ENCODE results near the gene VTI1B. TPM values are rescaled to one million over a fixed set of nuclear protein-coding genes. Genes with fewer than 3 reads are reported as not detected.
"Not testable (repeated sequence)": the region's sequence is repeated elsewhere in the genome, so short reads cannot be mapped to it uniquely, and the experiment has no call there.

The VTI1B gene
- total RNA-seq, 5 donors from 2014 or later (not counting 1 experiment from before 2014, with no cell fraction given): 41.6 to 66.9 (median 54.7) TPM

GRCh38 chr14:67633451-67634147 is 40.8 kb downstream of the VTI1B start:
- DNase-seq (no peak), ATAC-seq (replicated peaks in 1 of 4) (no peak)
- H3K9me3 Mint-ChIP-seq: no peaks in the 10 kb centered on the region
- no peaks in the 10 kb centered on the region for H3K27me3 Mint-ChIP-seq
- ChIA-PET POLR2A (no interaction called here), CTCF (no interaction called here)
- H3K4me3 ChIP-seq (ENCODE audit: control insufficient read depth in 1 of 2, extremely low read depth in 1 of 2, low read length in 1 of 2): no peak overlapping the region
- 85% methylated on average over 4 of the region's 5 CpGs for WGBS (ENCODE audit: insufficient coverage)
- no peaks in the 10 kb centered on the region for H3K4me1 ChIP-seq (ENCODE audit: control insufficient read depth in 1 of 2, extremely low read depth in 1 of 2, insufficient read depth in 2 of 2, low read length in 2 of 2)
- no peaks in the 10 kb centered on the region for H3K4me1 Mint-ChIP-seq
- no peak overlapping the region for H3K4me3 Mint-ChIP-seq
- no peaks in the 10 kb centered on the region for H3K27me3 ChIP-seq (replicated peaks in 1 of 2; ENCODE audit: control insufficient read depth in 2 of 2, extremely low read depth in 1 of 2, insufficient read depth in 2 of 2, low read length in 1 of 2)
- peaks cover 18% of the 10 kb centered on the region for H3K36me3 Mint-ChIP-seq
- H3K27ac Mint-ChIP-seq: peak overlapping the region in 1 of 2 donors; percentile 17
- H3K27ac ChIP-seq (ENCODE audit: low read length): no peak overlapping the region
- H3K36me3 ChIP-seq (ENCODE audit: control insufficient read depth in 2 of 2, extremely low read depth in 1 of 2, insufficient read depth in 1 of 2, low read length in 1 of 2): no peaks in the 10 kb centered on the region
- H3K9me3 ChIP-seq: no peaks in the 10 kb centered on the region

DNA sequence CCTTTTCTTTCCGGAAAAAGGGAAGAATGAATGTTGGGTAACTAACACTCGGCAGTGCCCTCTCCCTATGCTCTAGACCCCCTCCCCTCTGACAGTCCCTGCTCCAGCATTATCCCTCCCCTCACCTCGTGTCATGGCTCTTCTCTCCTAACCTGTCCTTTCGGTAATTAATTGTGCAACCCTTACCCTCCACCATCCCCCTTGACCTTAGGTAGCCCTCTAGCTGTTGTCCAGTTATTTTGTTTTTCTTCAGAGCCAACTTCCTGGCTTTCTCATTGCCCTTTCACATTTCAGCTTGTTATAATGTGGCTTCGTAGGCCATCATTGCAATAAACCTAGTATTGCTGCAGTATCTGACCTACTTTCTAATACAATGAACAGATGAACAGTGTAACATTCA is 43.5 kb downstream of the VTI1B start:
- Histone ChIP-seq H3K27me3 (replicated peaks in 1 of 2; ENCODE audit: control insufficient read depth in 2 of 2, extremely low read depth in 1 of 2, insufficient read depth in 2 of 2, low read length in 1 of 2) (no peaks in the 10 kb centered on the region), H3K9me3 (no peaks in the 10 kb centered on the region), H3K27ac (ENCODE audit: low read length) (no peak overlapping the region), H3K36me3 (ENCODE audit: control insufficient read depth in 2 of 2, extremely low read depth in 1 of 2, insufficient read depth in 1 of 2, low read length in 1 of 2) (no peaks in the 10 kb centered on the region), H3K4me1 (ENCODE audit: control insufficient read depth in 1 of 2, extremely low read depth in 1 of 2, insufficient read depth in 2 of 2, low read length in 2 of 2) (no peaks in the 10 kb centered on the region), H3K4me3 (ENCODE audit: control insufficient read depth in 1 of 2, extremely low read depth in 1 of 2, low read length in 1 of 2) (no peak overlapping the region)
- CTCF ChIA-PET: interaction anchor here (0.6 to 0.8 kb wide), 2 partner anchors 18 to 365 kb away, joined by 4 read pairs; no protein-coding TSS in a partner anchor
- Mint-ChIP-seq H3K4me1 (no peaks in the 10 kb centered on the region), H3K4me3 (no peak overlapping the region), H3K27ac (no peak overlapping the region), H3K36me3 (peaks cover 18% of the 10 kb centered on the region), H3K27me3 (no peaks in the 10 kb centered on the region), H3K9me3 (no peaks in the 10 kb centered on the region)
- POLR2A ChIA-PET: no interaction called here
- DNase-seq (no peak), ATAC-seq (replicated peaks in 1 of 4) (no peak)
- 87% methylated on average over 3 of the region's 5 CpGs for WGBS (ENCODE audit: insufficient coverage)

GRCh38 chr14:67630186-67630585 is 44.2 kb downstream of the VTI1B start:
- CTCF ChIA-PET: no interaction called here
- no peak overlapping the region for H3K4me3 Mint-ChIP-seq
- POLR2A ChIA-PET: no interaction called here
- H3K27ac Mint-ChIP-seq: no peak overlapping the region
- no peaks in the 10 kb centered on the region for H3K4me1 Mint-ChIP-seq
- Histone ChIP-seq H3K36me3 (ENCODE audit: control insufficient read depth in 2 of 2, extremely low read depth in 1 of 2, insufficient read depth in 1 of 2, low read length in 1 of 2) (no peaks in the 10 kb centered on the region), H3K27me3 (replicated peaks in 1 of 2; ENCODE audit: control insufficient read depth in 2 of 2, extremely low read depth in 1 of 2, insufficient read depth in 2 of 2, low read length in 1 of 2) (no peaks in the 10 kb centered on the region), H3K4me3 (ENCODE audit: control insufficient read depth in 1 of 2, extremely low read depth in 1 of 2, low read length in 1 of 2) (no peak overlapping the region), H3K4me1 (ENCODE audit: control insufficient read depth in 1 of 2, extremely low read depth in 1 of 2, insufficient read depth in 2 of 2, low read length in 2 of 2) (no peaks in the 10 kb centered on the region), H3K27ac (ENCODE audit: low read length) (no peak overlapping the region), H3K9me3 (no peaks in the 10 kb centered on the region)
- DNase-seq (no peak), ATAC-seq (replicated peaks in 1 of 4) (no peak)
- no CpG with 5 or more reads among the region's 4 CpGs for whole genome bisulfite sequencing (ENCODE audit: insufficient coverage)
- peaks cover 18% of the 10 kb centered on the region for H3K36me3 Mint-ChIP-seq
- no peaks in the 10 kb centered on the region for H3K9me3 Mint-ChIP-seq
- no peaks in the 10 kb centered on the region for H3K27me3 Mint-ChIP-seq

DNA sequence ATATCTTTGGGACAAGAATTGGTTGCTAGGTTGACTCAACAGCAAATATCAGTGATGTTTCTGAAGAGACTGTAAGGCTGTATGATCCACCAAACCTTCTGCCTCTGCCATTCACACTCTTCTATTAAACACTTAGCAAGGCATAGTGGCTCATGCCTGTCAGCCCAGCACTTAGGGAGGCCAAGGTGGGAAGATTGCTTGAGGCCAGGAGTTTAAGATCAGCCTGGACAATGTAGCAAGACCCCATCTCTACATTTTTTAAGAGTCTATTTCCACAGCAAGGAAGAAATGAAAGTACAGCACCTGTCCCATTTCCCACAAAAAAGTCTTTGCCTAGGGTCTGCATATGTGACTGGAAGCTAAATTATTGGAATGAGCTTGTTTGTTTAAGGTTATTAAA is 46.9 kb downstream of the VTI1B start:
- H3K36me3 Mint-ChIP-seq: peaks cover 11% of the 10 kb centered on the region
- CTCF ChIA-PET: interaction anchor here in 1 of 2 donors (0.6 to 0.7 kb wide), 2 partner anchors 8 to 9 kb away, joined by 3 to 4 read pairs; no protein-coding TSS in a partner anchor
- peaks cover 4 to 8% of the 10 kb centered on the region in 2 experiments for H3K4me1 ChIP-seq (ENCODE audit: control insufficient read depth in 1 of 2, extremely low read depth in 1 of 2, insufficient read depth in 2 of 2, low read length in 2 of 2)

DNA sequence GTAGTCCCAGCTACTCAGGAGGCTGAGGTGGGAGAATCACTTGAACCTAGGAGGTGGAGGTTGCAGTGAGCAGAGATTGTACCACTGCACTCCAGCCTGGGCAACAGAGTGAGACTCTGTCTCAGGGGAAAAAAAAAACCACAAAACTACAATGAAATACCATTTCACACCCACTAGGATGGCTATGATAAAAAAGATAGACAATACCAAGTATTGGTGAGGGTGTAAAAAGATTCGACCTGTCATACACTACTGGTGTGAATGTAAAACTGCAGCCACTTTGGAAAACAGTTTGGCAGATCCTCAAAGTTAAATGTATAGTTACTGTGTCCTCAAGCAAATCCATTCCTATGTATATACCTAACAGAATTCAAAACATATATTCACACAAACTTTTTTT is 48.3 kb downstream of the VTI1B start:
- peaks cover 4 to 13% of the 10 kb centered on the region in 2 experiments for H3K4me1 ChIP-seq (ENCODE audit: control insufficient read depth in 1 of 2, extremely low read depth in 1 of 2, insufficient read depth in 2 of 2, low read length in 2 of 2)
- H3K36me3 ChIP-seq (ENCODE audit: control insufficient read depth in 2 of 2, extremely low read depth in 1 of 2, insufficient read depth in 1 of 2, low read length in 1 of 2); H3K9me3 Mint-ChIP-seq; H3K36me3 Mint-ChIP-seq; H3K4me3 Mint-ChIP-seq; CTCF ChIA-PET; H3K27ac ChIP-seq (ENCODE audit: low read length); ATAC-seq (replicated peaks in 1 of 4); H3K27me3 ChIP-seq (replicated peaks in 1 of 2; ENCODE audit: control insufficient read depth in 2 of 2, extremely low read depth in 1 of 2, insufficient read depth in 2 of 2, low read length in 1 of 2); H3K27me3 Mint-ChIP-seq; H3K27ac Mint-ChIP-seq; H3K4me3 ChIP-seq (ENCODE audit: control insufficient read depth in 1 of 2, extremely low read depth in 1 of 2, low read length in 1 of 2); DNase-seq; POLR2A ChIA-PET; H3K9me3 ChIP-seq: not testable (repeated sequence)
- WGBS (ENCODE audit: insufficient coverage): no CpG with 5 or more reads among the region's 1 CpG
- peaks cover 9 to 14% (median 11%) of the 10 kb centered on the region in 3 donors for H3K4me1 Mint-ChIP-seq

More for the DNA sequence above, 46.9 kb downstream of the VTI1B start:
- no peaks in the 10 kb centered on the region for H3K9me3 ChIP-seq
- no peaks in the 10 kb centered on the region for H3K36me3 ChIP-seq (ENCODE audit: control insufficient read depth in 2 of 2, extremely low read depth in 1 of 2, insufficient read depth in 1 of 2, low read length in 1 of 2)
- Mint-ChIP-seq H3K27ac (no peak overlapping the region), H3K9me3 (no peaks in the 10 kb centered on the region), H3K4me3 (no peak overlapping the region), H3K27me3 (peaks cover 0 to 2% of the 10 kb centered on the region in 2 donors), H3K4me1 (peaks cover 6 to 8% (median 8%) of the 10 kb centered on the region in 3 donors)
- DNase-seq (no peak), ATAC-seq (replicated peaks in 1 of 4) (no peak)
- no peak overlapping the region for H3K27ac ChIP-seq (ENCODE audit: low read length)
- H3K4me3 ChIP-seq (ENCODE audit: control insufficient read depth in 1 of 2, extremely low read depth in 1 of 2, low read length in 1 of 2): no peak overlapping the region
- POLR2A ChIA-PET: no interaction called here
- no peaks in the 10 kb centered on the region for H3K27me3 ChIP-seq (replicated peaks in 1 of 2; ENCODE audit: control insufficient read depth in 2 of 2, extremely low read depth in 1 of 2, insufficient read depth in 2 of 2, low read length in 1 of 2)

GRCh38 chr14:67623114-67623513 is 51.3 kb downstream of the VTI1B start:
- no CpG with 5 or more reads among the region's 2 CpGs for WGBS (ENCODE audit: insufficient coverage)
- CTCF ChIA-PET: interaction anchor here in 1 of 2 donors (1.2 kb wide), 1 partner anchor 23 kb away, joined by 3 read pairs; the partner anchor contains the start of gene PIGH
- peak in 1 of 4 experiments; percentile 14 for ATAC-seq (replicated peaks in 1 of 4)
- Mint-ChIP-seq H3K4me3 (no peak overlapping the region), H3K9me3 (no peaks in the 10 kb centered on the region), H3K36me3 (peaks cover 3% of the 10 kb centered on the region), H3K4me1 (peaks cover 35 to 38% (median 36%) of the 10 kb centered on the region in 3 donors), H3K27me3 (peaks cover 0 to 2% of the 10 kb centered on the region in 2 donors), H3K27ac (peak overlapping the region; percentile 52 to 71)
- peaks cover 19 to 27% of the 10 kb centered on the region in 2 experiments for H3K4me1 ChIP-seq (ENCODE audit: control insufficient read depth in 1 of 2, extremely low read depth in 1 of 2, insufficient read depth in 2 of 2, low read length in 2 of 2)
- peaks cover 2 to 11% of the 10 kb centered on the region in 2 experiments for H3K27me3 ChIP-seq (replicated peaks in 1 of 2; ENCODE audit: control insufficient read depth in 2 of 2, extremely low read depth in 1 of 2, insufficient read depth in 2 of 2, low read length in 1 of 2)
- POLR2A ChIA-PET: interaction anchor here in 1 of 2 donors (0.9 kb wide), 1 partner anchor 23 kb away, joined by 3 read pairs; the partner anchor contains the start of gene PIGH
- no peaks in the 10 kb centered on the region for H3K36me3 ChIP-seq (ENCODE audit: control insufficient read depth in 2 of 2, extremely low read depth in 1 of 2, insufficient read depth in 1 of 2, low read length in 1 of 2)
- peak in 1 of 35 experiments; percentile 20 for DNase-seq
- no peak overlapping the region for H3K4me3 ChIP-seq (ENCODE audit: control insufficient read depth in 1 of 2, extremely low read depth in 1 of 2, low read length in 1 of 2)
- no peaks in the 10 kb centered on the region for H3K9me3 ChIP-seq
- no peak overlapping the region for H3K27ac ChIP-seq (ENCODE audit: low read length)

Measured in T-cell (primary cell).